SJSA1 (cell line): ENCODE data around the gene ABLIM2. TPM values are rescaled to one million over a fixed set of nuclear protein-coding genes. Genes with fewer than 3 reads are reported as not detected.
"Not testable (repeated sequence)": the region's sequence is repeated elsewhere in the genome, so short reads cannot be mapped to it uniquely, and the experiment has no call there.

Experiments
- DNase-seq, 2 experiments: peaks; one replicate each; pipeline ENCODE4 v3.0.0-alpha.2; 2015 to 2020; ENCODE audit warnings: low spot score in 2 of 2, low read depth in 1 of 2
- H3K27ac ChIP-seq: fragments of 250-450 bp; sonication (Bioruptor Pico); 2 replicates; pipeline ENCODE4 v1.5.1; 2020; ENCODE audit warnings: mild to moderate bottlenecking, moderate library complexity
- H3K27me3 ChIP-seq: fragments of 250-450 bp; sonication (Bioruptor Pico); replicated peaks from 2 replicates; pipeline ENCODE4 v1.5.1; 2020; ENCODE audit warnings: mild to moderate bottlenecking, moderate library complexity
- H3K36me3 ChIP-seq: fragments of 250-450 bp; sonication (Bioruptor Pico); 2 replicates; pipeline ENCODE4 v1.5.1; 2020; ENCODE audit warnings: mild to moderate bottlenecking
- H3K4me1 ChIP-seq: fragments of 250-450 bp; sonication (Bioruptor Pico); replicated peaks from 2 replicates; pipeline ENCODE4 v1.6.1; 2021; ENCODE audit warnings: mild to moderate bottlenecking
- H3K4me3 ChIP-seq: fragments of 250-450 bp; sonication (Bioruptor Pico); 2 replicates; pipeline ENCODE4 v1.5.1; 2020; ENCODE audit warnings: mild to moderate bottlenecking
- H3K9me3 ChIP-seq: fragments of 250-450 bp; sonication (Bioruptor Pico); replicated peaks from 2 replicates; pipeline ENCODE4 v1.5.1; 2020; ENCODE audit warnings: mild to moderate bottlenecking
- total RNA-seq: library from RNA; depleted of rRNA; stranded (reverse); fragments of >200 nt; shearing (Covaris generic); gene quantifications from 2 replicates; pipeline ENCODE4 v1.2.3, GENCODE V29; 2014

ABLIM2 gene
- total RNA-seq, 1 experiment from 2014 or later, result 0.13 TPM

DNA sequence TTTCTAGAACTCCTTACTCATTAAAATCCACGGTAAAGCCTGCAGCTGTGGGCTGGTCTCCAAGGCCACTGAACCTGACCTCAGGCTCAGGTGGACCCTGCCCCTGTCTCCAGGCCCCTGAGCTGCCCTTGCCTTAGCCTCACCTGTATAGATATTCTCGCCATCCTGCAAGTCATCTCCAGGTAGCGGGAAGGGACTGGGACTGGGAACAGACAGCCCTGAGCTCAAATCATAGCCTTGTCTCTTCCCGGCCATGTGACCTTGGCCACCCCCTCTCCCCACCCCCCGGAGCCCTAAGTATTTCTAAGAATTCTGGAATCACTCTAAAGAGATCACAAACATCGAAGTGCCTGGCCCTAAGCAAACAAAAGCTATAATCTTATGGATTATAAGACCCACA is 17.7 kb downstream of the ABLIM2 start:
- no peaks in the 10 kb centered on the region for H3K4me1 ChIP-seq
- H3K27me3 ChIP-seq, result peaks cover 54% of the 10 kb centered on the region
- H3K36me3 ChIP-seq, result no peaks in the 10 kb centered on the region

GRCh38 chr4:8139726-8140125 is 18.9 kb downstream of the ABLIM2 start:
- not testable (repeated sequence) for H3K4me3 ChIP-seq, H3K9me3 ChIP-seq, H3K27ac ChIP-seq, H3K36me3 ChIP-seq, DNase-seq, H3K4me1 ChIP-seq
- peaks cover 42% of the 10 kb centered on the region for H3K27me3 ChIP-seq

More for the DNA sequence above, 17.7 kb downstream of the ABLIM2 start:
- DNase-seq, result no peak
- Histone ChIP-seq H3K9me3 (no peaks in the 10 kb centered on the region), H3K27ac (no peak overlapping the region), H3K4me3 (no peak overlapping the region)

DNA sequence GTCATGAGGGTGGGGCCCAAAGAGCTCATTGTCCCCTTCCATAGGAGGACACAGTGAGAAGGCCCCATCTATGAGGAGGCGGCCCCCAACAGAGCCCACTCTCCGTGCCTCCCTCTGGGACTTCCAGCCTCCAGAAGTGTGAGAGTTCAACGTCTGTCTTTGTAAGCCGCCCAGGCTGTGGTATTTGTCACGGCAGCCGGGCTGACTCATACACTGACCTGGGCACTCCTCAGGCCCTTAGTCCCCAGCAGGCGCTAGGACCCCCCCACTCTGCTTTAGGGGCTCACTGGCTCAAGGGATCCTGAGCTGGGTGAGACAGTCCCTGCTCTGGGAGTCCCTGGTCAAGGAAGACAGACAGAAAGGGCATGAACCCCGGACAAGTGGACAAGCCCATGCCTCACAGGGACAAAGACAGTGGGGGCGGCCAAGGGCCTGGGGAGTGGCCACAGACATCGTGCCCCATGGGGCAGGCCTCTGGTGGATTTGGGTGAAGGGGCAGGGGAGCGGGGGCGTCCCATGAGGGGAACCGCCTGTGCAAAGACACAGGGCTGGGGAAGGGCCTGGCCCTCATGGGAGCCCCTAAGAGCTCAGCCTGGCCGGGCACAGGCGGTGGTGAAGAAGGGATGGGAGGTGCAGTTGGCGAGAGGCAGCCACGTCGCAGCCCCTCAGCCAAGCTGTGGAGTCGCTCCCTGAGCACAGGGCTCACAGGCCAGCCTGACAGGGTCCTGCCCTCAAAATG is 21.5 kb downstream of the ABLIM2 start:
- H3K4me3 ChIP-seq, result no peak overlapping the region
- H3K9me3 ChIP-seq, result no peaks in the 10 kb centered on the region
- H3K27me3 ChIP-seq, result peaks cover 36% of the 10 kb centered on the region
- no peak overlapping the region for H3K27ac ChIP-seq
- no peaks in the 10 kb centered on the region for H3K36me3 ChIP-seq
- H3K4me1 ChIP-seq, result no peaks in the 10 kb centered on the region
- no peak for DNase-seq

GRCh38 chr4:8136529-8136928 is 22.1 kb downstream of the ABLIM2 start:
- DNase-seq, result no peak
- Histone ChIP-seq H3K4me3 (no peak overlapping the region), H3K27ac (no peak overlapping the region), H3K27me3 (peaks cover 34% of the 10 kb centered on the region), H3K36me3 (no peaks in the 10 kb centered on the region), H3K9me3 (no peaks in the 10 kb centered on the region), H3K4me1 (no peaks in the 10 kb centered on the region)

DNA sequence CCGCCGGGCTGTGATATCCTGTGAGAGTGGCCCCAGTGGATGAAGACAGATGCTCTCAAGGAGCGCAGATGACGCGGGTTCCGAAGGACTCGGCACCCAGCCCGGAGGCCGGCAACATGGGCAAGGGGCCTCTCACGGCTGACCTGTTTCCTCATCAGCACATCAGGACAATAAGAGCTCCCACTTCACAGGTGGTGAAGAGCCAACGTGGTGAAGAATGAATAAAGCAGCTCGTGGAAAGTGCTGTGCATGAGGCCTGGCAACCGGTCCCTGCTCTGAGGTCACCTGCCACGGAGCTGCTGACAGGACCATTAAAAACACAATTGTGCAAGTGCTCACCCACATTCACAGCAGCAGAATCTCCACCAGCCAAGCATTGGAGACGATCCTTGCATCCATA is 22.9 kb downstream of the ABLIM2 start:
- no peaks in the 10 kb centered on the region for H3K4me1 ChIP-seq
- H3K9me3 ChIP-seq, result no peaks in the 10 kb centered on the region
- peaks cover 34% of the 10 kb centered on the region for H3K27me3 ChIP-seq
- no peaks in the 10 kb centered on the region for H3K36me3 ChIP-seq
- H3K4me3 ChIP-seq, result no peak overlapping the region
- no peak for DNase-seq
- no peak overlapping the region for H3K27ac ChIP-seq

DNA sequence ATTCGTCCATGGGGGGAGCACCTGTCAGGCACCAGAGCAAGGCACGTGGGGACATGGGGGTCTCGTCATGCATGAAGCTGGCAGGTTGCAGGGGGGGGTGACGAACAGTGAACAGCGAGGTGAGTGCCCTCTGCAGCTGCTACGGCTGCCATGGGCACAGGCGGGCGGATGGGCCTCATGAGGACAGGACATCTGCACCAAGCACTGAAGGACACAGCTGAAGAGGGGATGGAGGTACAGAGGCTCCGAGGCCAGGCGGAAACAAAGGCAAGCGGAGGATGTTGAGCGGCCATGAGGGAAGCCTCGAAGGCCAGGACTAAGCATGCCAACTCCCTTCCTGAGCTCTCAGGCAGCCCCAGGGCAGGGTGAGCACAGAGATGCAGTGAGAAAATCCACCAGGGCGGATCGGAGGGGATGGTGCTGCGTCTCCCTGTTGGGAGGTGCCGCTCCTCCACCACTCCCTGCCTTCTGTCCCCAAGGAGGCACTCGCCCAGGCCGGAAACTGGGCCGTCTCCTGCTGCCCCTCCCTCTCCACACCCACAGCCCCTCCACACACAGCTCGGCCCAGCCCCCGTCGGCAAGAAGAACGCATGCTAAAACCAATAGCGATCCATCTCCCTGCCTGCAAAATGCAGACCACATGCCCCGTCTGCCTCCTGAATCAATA is 24.6 kb downstream of the ABLIM2 start:
- no peaks in the 10 kb centered on the region for H3K36me3 ChIP-seq
- no peaks in the 10 kb centered on the region for H3K9me3 ChIP-seq
- DNase-seq, result no peak
- H3K4me3 ChIP-seq, result no peak overlapping the region
- H3K4me1 ChIP-seq, result no peaks in the 10 kb centered on the region
- H3K27ac ChIP-seq, result no peak overlapping the region
- peaks cover 40% of the 10 kb centered on the region for H3K27me3 ChIP-seq

DNA sequence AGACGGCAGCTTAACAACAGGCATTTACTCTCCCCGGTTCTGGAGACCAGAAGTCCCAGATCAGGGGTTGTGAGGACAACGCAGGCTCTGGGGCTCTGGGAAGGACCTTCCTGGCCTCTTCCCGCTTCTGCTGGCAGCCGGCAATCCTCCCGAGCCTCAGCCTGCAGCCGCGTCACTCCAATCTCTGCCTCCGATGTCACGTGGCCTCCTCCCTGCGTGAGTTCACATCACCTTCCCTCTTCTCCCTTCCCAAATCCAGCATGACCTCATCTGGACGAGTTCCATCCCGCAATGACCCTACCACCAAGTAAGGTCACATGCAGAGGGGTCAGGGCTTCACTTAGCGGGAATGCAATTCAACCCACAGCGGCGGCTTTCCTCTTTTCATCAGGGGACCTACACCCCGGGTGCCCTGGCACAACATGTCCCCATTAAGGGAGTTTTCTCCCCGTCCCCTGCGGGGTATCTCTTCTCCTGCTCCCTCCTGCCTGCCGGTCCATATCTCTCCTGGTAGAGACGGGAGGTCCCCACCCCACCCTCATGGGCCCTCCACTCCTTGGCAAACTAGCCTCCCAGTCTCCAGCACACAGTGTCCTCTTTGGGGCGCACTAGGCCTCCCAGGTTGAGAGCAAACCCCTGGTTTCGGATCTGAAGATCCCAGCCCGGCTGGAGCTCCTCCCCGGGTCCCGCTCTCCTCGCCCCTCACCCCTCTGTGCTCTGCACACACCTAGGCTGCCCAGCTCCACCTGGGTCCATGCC is 25.5 kb downstream of the ABLIM2 start:
- Histone ChIP-seq H3K27me3 (peaks cover 45% of the 10 kb centered on the region), H3K36me3 (no peaks in the 10 kb centered on the region), H3K4me3 (no peak overlapping the region), H3K27ac (no peak overlapping the region), H3K4me1 (no peaks in the 10 kb centered on the region), H3K9me3 (no peaks in the 10 kb centered on the region)
- DNase-seq, result no peak

- Histone ChIP-seq H3K27me3 (peaks cover 45% of the 10 kb centered on the region), H3K4me1 (no peaks in the 10 kb centered on the region), H3K9me3 (no peaks in the 10 kb centered on the region), H3K4me3 (no peak overlapping the region), H3K27ac (no peak overlapping the region), H3K36me3 (no peaks in the 10 kb centered on the region)
- no peak for DNase-seq
Observed at GRCh38 chr4:8132400-8132799, 26.2 kb downstream of the ABLIM2 start.

GRCh38 chr4:8131826-8132225 is 26.8 kb downstream of the ABLIM2 start:
- no peaks in the 10 kb centered on the region for H3K9me3 ChIP-seq
- H3K27ac ChIP-seq, result no peak overlapping the region
- H3K36me3 ChIP-seq, result no peaks in the 10 kb centered on the region
- no peak overlapping the region for H3K4me3 ChIP-seq
- no peaks in the 10 kb centered on the region for H3K4me1 ChIP-seq
- DNase-seq, result no peak
- H3K27me3 ChIP-seq, result peaks cover 48% of the 10 kb centered on the region

DNA sequence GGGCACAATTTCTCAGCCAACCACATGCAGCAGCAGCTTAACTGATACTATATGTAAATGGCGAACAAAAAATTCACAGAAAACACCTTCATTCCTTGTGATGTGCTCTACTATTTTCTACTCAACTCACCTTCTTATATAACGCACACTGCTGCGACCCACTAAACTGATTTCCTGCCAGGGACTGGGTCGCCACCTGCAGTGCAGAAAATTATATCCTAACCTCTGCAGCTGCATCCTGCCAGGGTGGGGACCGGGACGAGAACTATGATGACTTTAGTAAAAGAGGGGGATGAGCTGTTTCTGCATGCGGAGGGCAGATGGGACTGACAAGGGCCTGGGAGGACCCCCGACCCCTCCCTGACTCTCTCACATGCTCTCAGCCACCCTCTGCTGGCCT is 27.4 kb downstream of the ABLIM2 start:
- Histone ChIP-seq H3K9me3 (no peaks in the 10 kb centered on the region), H3K27ac (no peak overlapping the region), H3K4me1 (no peaks in the 10 kb centered on the region), H3K4me3 (no peak overlapping the region), H3K36me3 (no peaks in the 10 kb centered on the region), H3K27me3 (peaks cover 46% of the 10 kb centered on the region)
- DNase-seq, result no peak

GRCh38 chr4:8130346-8131066 is 28.1 kb downstream of the ABLIM2 start:
- peaks cover 48% of the 10 kb centered on the region for H3K27me3 ChIP-seq
- no peaks in the 10 kb centered on the region for H3K4me1 ChIP-seq
- no peaks in the 10 kb centered on the region for H3K9me3 ChIP-seq
- no peaks in the 10 kb centered on the region for H3K36me3 ChIP-seq
- DNase-seq, result no peak
- H3K4me3 ChIP-seq, result no peak overlapping the region
- H3K27ac ChIP-seq, result no peak overlapping the region

GRCh38 chr4:8129785-8130184 is 28.8 kb downstream of the ABLIM2 start:
- no peak overlapping the region for H3K27ac ChIP-seq
- no peak for DNase-seq
- peaks cover 55% of the 10 kb centered on the region for H3K27me3 ChIP-seq
- H3K9me3 ChIP-seq, result no peaks in the 10 kb centered on the region
- H3K36me3 ChIP-seq, result no peaks in the 10 kb centered on the region
- H3K4me1 ChIP-seq, result no peaks in the 10 kb centered on the region
- no peak overlapping the region for H3K4me3 ChIP-seq

DNA sequence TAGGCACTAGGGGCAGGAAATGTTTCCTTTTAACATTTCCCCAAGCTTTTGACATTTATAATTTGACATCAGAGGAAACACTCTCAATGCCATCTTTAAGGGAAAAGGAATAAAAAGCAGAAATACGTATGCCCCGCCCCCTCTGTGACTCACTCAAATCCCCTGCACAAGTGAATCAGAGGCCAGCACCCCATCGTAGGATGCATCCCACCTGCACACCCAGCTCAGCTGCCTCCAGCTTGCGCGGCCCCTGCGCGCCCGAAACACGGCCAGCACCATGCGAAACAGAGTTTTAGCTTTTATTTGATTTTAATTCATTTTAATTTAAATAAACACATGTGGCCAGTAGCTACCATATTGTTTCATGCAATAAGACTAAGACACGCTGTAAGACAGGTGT is 29.5 kb downstream of the ABLIM2 start:
- Histone ChIP-seq H3K27ac (no peak overlapping the region), H3K9me3 (no peaks in the 10 kb centered on the region), H3K27me3 (peaks cover 61% of the 10 kb centered on the region), H3K36me3 (no peaks in the 10 kb centered on the region), H3K4me3 (no peak overlapping the region), H3K4me1 (no peaks in the 10 kb centered on the region)
- DNase-seq, result no peak
